PFSK-1 (cell line): ENCODE data around the gene ADAMTS9.

Source experiments
- FOXP2 ChIP-seq: optimal IDR thresholded peaks from 2 replicates; pipeline ENCODE3; 2011; ENCODE audit warnings: borderline replicate concordance, control low read depth, inconsistent platforms; ENCODE audit not compliant: insufficient read depth; ENCODE audit errors: extremely low read length, extremely low read depth
- POLR2AphosphoS5 ChIP-seq: IDR thresholded peaks from 2 replicates; pipeline ENCODE4 v1.6.1; 2012; ENCODE audit warnings: low read depth, mild to moderate bottlenecking, control low read depth, low read length, moderate library complexity
- REST ChIP-seq, 2 experiments: IDR thresholded peaks; 2 replicates each; pipeline versions ENCODE4 v1.6.1 to v1.8.0; 2011 to 2012; ENCODE audit warnings: low read depth in 2 of 2, low read length in 2 of 2, control low read depth in 1 of 2, inconsistent platforms in 1 of 2, mild to moderate bottlenecking in 1 of 2, moderate library complexity in 1 of 2; ENCODE audit not compliant: insufficient read depth in 1 of 2
- SIN3A ChIP-seq: IDR thresholded peaks from 2 replicates; pipeline ENCODE4 v1.6.1; 2012; ENCODE audit warnings: mild to moderate bottlenecking, low read length, moderate library complexity, borderline replicate concordance; ENCODE audit not compliant: insufficient read depth
- TAF1 ChIP-seq: IDR thresholded peaks from 2 replicates; pipeline ENCODE4 v1.6.1; 2012; ENCODE audit warnings: low read length, control low read depth, borderline replicate concordance; ENCODE audit not compliant: insufficient read depth

- TF ChIP-seq REST (IDR thresholded peaks at IDR 0.05; ENCODE audit: insufficient read depth in 1 of 2, low read depth in 2 of 2, low read length in 2 of 2) = no peak
- TF ChIP-seq POLR2AphosphoS5 = no peak
- TF ChIP-seq TAF1 = no peak
- TF ChIP-seq SIN3A = no peak
- no peak for TF ChIP-seq FOXP2
Measured at GRCh38 chr3:64470436-64470835, 217.4 kb downstream of the ADAMTS9 start.
